ENCODE results near the gene POLG2.

The POLG2 gene

GRCh38 chr17:64535357-64535756, 38.5 kb upstream of the POLG2 start:
- H3K4me3 ChIP-seq (replicated peaks in 1 of 2; ENCODE audit: low read depth in 2 of 2, low read length in 2 of 2): no peak overlapping the region
- no peak for DNase-seq (ENCODE audit: low read depth in 2 of 2)
- TF ChIP-seq CTCF (IDR thresholded peaks at IDR 0.05; ENCODE audit: low read depth, low read length): no peak

DNA sequence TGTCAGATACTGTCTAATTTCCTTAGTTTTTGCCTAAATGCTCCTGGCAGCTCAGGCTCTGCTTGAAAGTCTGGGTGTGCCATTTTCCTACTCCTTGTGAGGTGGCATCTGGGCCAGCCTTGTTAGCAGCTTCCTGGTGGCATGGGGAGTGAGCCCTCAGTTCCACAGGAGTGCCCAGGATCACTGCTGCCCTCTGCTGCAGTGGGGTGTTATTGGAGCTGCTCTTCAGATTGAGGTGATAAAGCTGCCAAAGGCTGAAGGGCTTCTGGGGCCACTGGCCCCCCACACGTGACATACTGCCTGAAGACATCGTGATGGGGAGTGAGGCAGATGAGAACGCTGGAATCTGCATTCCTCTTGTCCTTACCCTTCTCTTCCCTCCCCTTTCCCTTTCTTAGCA, 37.3 kb upstream of the POLG2 start:
- DNase-seq (ENCODE audit: low read depth in 2 of 2): no peak
- peak; percentile 23 for TF ChIP-seq CTCF (IDR thresholded peaks at IDR 0.05; ENCODE audit: low read depth, low read length)
- no peak overlapping the region for H3K4me3 ChIP-seq (replicated peaks in 1 of 2; ENCODE audit: low read depth in 2 of 2, low read length in 2 of 2)

DNA sequence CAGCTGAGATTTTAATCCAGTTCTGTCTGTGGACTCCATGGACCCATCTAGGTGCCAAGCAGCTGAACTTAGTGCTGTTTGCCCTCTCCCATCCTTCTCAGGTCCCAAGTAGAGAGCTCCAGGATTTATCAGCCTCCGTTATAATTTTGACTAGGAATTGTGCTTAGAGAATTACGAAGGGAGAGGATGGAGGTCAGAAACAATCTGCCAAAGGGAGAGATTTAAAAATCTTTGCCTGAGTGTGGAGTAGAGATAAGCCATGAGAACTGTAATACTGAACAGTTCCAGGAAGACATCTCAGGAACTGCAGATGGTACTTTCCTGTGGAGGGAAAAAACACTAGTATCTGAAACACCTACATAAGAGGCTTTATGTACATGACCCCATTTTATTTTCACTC, 36.9 kb upstream of the POLG2 start:
- no peak for DNase-seq (ENCODE audit: low read depth in 2 of 2)
- no peak for TF ChIP-seq CTCF (IDR thresholded peaks at IDR 0.05; ENCODE audit: low read depth, low read length)
- no peak overlapping the region for H3K4me3 ChIP-seq (replicated peaks in 1 of 2; ENCODE audit: low read depth in 2 of 2, low read length in 2 of 2)

- no peak for TF ChIP-seq CTCF (IDR thresholded peaks at IDR 0.05; ENCODE audit: low read depth, low read length)
- no peak for DNase-seq (ENCODE audit: low read depth in 2 of 2)
- no peak overlapping the region for H3K4me3 ChIP-seq (replicated peaks in 1 of 2; ENCODE audit: low read depth in 2 of 2, low read length in 2 of 2)
Measured at GRCh38 chr17:64532409-64532808, 35.6 kb upstream of the POLG2 start.

DNA sequence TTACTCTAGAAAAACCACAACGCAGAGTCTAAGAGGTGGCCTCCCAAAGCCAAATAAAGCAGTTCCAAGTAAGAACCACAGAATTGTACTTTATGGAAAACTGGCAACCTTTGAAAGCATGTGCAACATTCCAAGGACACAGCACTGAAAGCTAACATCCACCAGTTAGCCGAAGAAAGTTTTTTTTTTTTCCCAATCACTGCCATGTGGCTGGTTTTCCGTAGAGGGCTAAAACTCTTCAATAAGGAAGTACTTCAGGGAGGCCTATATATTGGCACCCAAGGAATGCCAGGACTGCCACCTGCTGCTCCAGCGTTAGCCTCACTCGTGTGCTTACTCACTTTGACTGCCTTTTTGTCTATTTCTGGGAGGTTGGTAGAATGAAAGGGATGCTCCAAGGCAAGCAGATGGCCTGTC, 35.1 kb upstream of the POLG2 start:
- DNase-seq (ENCODE audit: low read depth in 2 of 2): no peak
- TF ChIP-seq CTCF (IDR thresholded peaks at IDR 0.05; ENCODE audit: low read depth, low read length): no peak

DNA sequence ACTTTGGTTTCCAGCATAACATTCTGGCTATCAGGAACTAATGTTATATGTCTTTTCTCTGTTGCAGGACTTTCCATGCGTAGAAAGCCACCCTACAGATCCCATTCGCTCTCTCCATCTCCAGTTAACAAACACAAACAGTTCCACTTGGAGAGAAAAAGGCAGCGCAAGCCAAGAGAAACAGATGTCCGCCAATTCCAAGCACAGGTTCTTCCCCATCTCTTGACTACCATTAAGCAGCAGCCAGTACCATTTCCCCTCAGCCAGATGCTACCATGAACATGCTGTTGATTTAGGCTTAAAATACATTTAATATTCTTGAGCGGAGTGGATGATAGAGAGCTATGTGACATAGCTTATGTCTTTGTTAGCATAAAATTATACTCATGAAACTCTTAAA, 32.4 kb upstream of the POLG2 start:
- no peak for TF ChIP-seq CTCF (IDR thresholded peaks at IDR 0.05; ENCODE audit: low read depth, low read length)
- DNase-seq (ENCODE audit: low read depth in 2 of 2): no peak
- H3K4me3 ChIP-seq (replicated peaks in 1 of 2; ENCODE audit: low read depth in 2 of 2, low read length in 2 of 2): no peak overlapping the region

More for the DNA sequence above, 35.1 kb upstream of the POLG2 start:
- H3K4me3 ChIP-seq (replicated peaks in 1 of 2; ENCODE audit: low read depth in 2 of 2, low read length in 2 of 2): no peak overlapping the region

DNA sequence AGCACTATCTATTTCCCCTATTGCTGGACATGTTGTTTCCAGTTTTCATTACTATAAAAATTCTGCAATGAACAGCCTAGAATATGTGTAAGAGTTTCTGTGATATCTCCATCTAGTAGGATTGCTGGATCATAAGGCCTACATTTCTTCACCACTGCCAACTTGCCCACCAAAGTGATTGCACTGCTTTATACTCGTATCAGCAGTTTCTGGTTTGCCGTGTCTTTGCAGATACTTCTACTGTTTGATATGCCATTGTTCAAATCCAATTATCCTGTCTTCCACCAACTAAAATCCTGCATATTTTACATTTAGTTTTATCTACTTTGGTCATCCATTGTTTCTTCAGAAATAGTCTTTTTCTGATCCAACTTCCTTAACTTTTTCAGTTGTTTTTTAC, 31.1 kb upstream of the POLG2 start:
- TF ChIP-seq CTCF (IDR thresholded peaks at IDR 0.05; ENCODE audit: low read depth, low read length): no peak
- DNase-seq (ENCODE audit: low read depth in 2 of 2): no peak
- H3K4me3 ChIP-seq (replicated peaks in 1 of 2; ENCODE audit: low read depth in 2 of 2, low read length in 2 of 2): no peak overlapping the region

Data from cardiac fibroblast (primary cell).